ENCODE results near the gene TRAF6. TPM values are rescaled to one million over a fixed set of nuclear protein-coding genes. Genes with fewer than 3 reads are reported as not detected.

TRAF6 gene
- total and polyA plus RNA-seq, 2 donors (not counting 3 experiments of a cell fraction or from before 2014, with no cell fraction given): 6.0 to 14.2 TPM

DNA sequence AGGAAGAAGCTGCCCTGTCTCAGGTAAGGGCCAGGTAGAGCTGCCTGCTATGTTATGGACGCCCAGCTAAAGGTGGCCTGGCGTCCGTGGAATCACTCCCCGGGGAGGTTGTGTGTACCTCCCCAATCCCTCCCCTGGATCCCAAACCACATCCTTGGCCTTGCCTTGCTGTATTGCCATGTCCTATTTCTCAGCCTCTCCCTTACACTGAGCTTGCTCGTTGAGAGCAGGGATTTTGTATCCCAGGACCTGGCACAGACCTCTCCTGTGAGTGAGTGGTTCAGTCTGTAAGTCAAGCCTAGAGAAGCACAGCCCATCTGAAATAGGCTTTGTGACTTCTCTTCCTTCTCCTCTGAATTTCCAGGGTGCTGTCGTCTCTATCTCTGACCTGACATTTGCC lies 53.9 kb downstream of the TRAF6 start:
- no peaks in the 10 kb centered on the region for H3K9me3 ChIP-seq (replicated peaks; ENCODE audit: control insufficient read depth, insufficient read depth, low read length)
- no peaks in the 10 kb centered on the region for H3K79me2 ChIP-seq (ENCODE audit: control insufficient read depth, insufficient read depth, low read length)
- no peak overlapping the region for H3K4me2 ChIP-seq (ENCODE audit: insufficient read depth, low read length)
- DNase-seq (ENCODE audit: low read depth, low spot score) (no peak), FAIRE-seq (no peak)
- H3K36me3 ChIP-seq (ENCODE audit: control insufficient read depth in 2 of 2, extremely low read depth in 1 of 2, insufficient read depth in 2 of 2, low read length in 2 of 2): no peaks in the 10 kb centered on the region
- peak overlapping the region; percentile 73 for H2AFZ ChIP-seq (ENCODE audit: low read depth, low read length)
- TF ChIP-seq GATA2 (IDR thresholded peaks at IDR 0.05; ENCODE audit: insufficient read depth, insufficient read length, low read depth, low read length): no peak
- H3K27ac ChIP-seq (ENCODE audit: insufficient read depth, low read depth, low read length): peak overlapping the region; percentile 30
- BruUV-seq (replicated peaks): no TSS peak
- dilution Hi-C loops (cut with MboI; ENCODE audit: extremely low pct_ligation_motif_present, low sequenced_read_pairs) (no loop called here), intact Hi-C loops (cut with micrococcal nuclease) (no loop called here)
- no peaks in the 10 kb centered on the region for H3K9me1 ChIP-seq (replicated peaks; ENCODE audit: control insufficient read depth, extremely low read depth, insufficient read depth, low read length)
- no peak overlapping the region for H3K4me3 ChIP-seq (replicated peaks in 1 of 3; ENCODE audit: insufficient read depth in 1 of 3, low read depth in 1 of 3, low read length in 3 of 3)
- H4K20me1 ChIP-seq (replicated peaks; ENCODE audit: control insufficient read depth, extremely low read depth, insufficient read depth, low read length): no peaks in the 10 kb centered on the region
- H3K9ac ChIP-seq (replicated peaks; ENCODE audit: extremely low read depth, insufficient read depth, low read length): peak overlapping the region; percentile 10
- ChIA-PET POLR2A (no interaction called here), CTCF (interaction anchor here (0.6 to 1.8 kb wide), 11 partner anchors 9 to 164 kb away, joined by 3 to 11 read pairs (median 4); no protein-coding TSS in a partner anchor)
- H3K27me3 ChIP-seq (ENCODE audit: control insufficient read depth in 2 of 2, insufficient read depth in 2 of 2, low read length in 2 of 2): no peaks in the 10 kb centered on the region
- H3K4me1 ChIP-seq (ENCODE audit: control insufficient read depth, extremely low read depth, insufficient read depth, low read length): no peaks in the 10 kb centered on the region

DNA sequence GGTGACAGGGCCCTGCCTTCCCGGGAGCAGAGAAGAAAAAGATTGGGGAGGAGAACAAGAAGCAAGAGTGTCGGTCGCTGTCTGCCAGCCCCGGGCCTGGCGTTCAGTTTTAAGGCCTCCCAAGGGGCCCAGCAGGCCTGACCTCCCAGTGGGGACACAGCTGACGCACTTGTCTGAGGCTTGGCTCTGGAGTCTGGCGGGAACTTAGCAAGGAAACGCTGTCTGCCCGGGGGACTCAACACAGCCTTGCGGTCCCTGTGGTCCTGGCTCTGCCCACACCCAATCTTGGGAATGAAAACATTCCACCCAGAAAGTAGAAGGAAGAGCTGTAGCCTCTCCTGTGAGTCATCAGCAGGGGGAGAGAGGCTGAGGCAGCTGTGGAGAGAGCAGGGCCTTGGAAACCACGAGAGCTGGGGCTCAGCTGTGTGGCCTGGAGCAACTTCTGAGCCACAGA lies 54.4 kb downstream of the TRAF6 start:
- intact Hi-C loops (cut with micrococcal nuclease): no loop called here
- no peaks in the 10 kb centered on the region for H3K27me3 ChIP-seq (ENCODE audit: control insufficient read depth in 2 of 2, insufficient read depth in 2 of 2, low read length in 2 of 2)
- H3K4me3 ChIP-seq (replicated peaks in 1 of 3; ENCODE audit: insufficient read depth in 1 of 3, low read depth in 1 of 3, low read length in 3 of 3): no peak overlapping the region
- H3K4me2 ChIP-seq (ENCODE audit: insufficient read depth, low read length): no peak overlapping the region
- DNase-seq (ENCODE audit: low read depth, low spot score): peak; percentile 54
- no peaks in the 10 kb centered on the region for H3K4me1 ChIP-seq (ENCODE audit: control insufficient read depth, extremely low read depth, insufficient read depth, low read length)
- ChIA-PET CTCF (interaction anchor here (0.6 to 1.8 kb wide), 11 partner anchors 9 to 163 kb away, joined by 3 to 11 read pairs (median 4); no protein-coding TSS in a partner anchor), POLR2A (no interaction called here)
- H3K36me3 ChIP-seq (ENCODE audit: control insufficient read depth in 2 of 2, extremely low read depth in 1 of 2, insufficient read depth in 2 of 2, low read length in 2 of 2): no peaks in the 10 kb centered on the region
- H3K9me3 ChIP-seq (replicated peaks; ENCODE audit: control insufficient read depth, insufficient read depth, low read length): no peaks in the 10 kb centered on the region
- TF ChIP-seq, protein P1, sequence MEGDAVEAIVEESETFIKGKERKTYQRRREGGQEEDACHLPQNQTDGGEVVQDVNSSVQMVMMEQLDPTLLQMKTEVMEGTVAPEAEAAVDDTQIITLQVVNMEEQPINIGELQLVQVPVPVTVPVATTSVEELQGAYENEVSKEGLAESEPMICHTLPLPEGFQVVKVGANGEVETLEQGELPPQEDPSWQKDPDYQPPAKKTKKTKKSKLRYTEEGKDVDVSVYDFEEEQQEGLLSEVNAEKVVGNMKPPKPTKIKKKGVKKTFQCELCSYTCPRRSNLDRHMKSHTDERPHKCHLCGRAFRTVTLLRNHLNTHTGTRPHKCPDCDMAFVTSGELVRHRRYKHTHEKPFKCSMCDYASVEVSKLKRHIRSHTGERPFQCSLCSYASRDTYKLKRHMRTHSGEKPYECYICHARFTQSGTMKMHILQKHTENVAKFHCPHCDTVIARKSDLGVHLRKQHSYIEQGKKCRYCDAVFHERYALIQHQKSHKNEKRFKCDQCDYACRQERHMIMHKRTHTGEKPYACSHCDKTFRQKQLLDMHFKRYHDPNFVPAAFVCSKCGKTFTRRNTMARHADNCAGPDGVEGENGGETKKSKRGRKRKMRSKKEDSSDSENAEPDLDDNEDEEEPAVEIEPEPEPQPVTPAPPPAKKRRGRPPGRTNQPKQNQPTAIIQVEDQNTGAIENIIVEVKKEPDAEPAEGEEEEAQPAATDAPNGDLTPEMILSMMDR (IDR thresholded peaks at IDR 0.05; ENCODE audit: extremely low read depth in 1 of 2, insufficient read depth in 1 of 2, low read depth in 1 of 2, low read length in 2 of 2): no peak
- TF ChIP-seq FOS (IDR thresholded peaks at IDR 0.05; ENCODE audit: borderline replicate concordance, insufficient read depth, low read length): peak; percentile 61
- dilution Hi-C loops (cut with MboI; ENCODE audit: extremely low pct_ligation_motif_present, low sequenced_read_pairs): no loop called here
- H3K79me2 ChIP-seq (ENCODE audit: control insufficient read depth, insufficient read depth, low read length): no peaks in the 10 kb centered on the region
- no peaks in the 10 kb centered on the region for H3K9me1 ChIP-seq (replicated peaks; ENCODE audit: control insufficient read depth, extremely low read depth, insufficient read depth, low read length)
- H3K9ac ChIP-seq (replicated peaks; ENCODE audit: extremely low read depth, insufficient read depth, low read length): peak overlapping the region; percentile 10
- H3K27ac ChIP-seq (ENCODE audit: insufficient read depth, low read depth, low read length): peak overlapping the region; percentile 30
- no TSS peak for BruUV-seq (replicated peaks)
- peak; percentile 8 for FAIRE-seq
- peak overlapping the region; percentile 73 for H2AFZ ChIP-seq (ENCODE audit: low read depth, low read length)
- no peaks in the 10 kb centered on the region for H4K20me1 ChIP-seq (replicated peaks; ENCODE audit: control insufficient read depth, extremely low read depth, insufficient read depth, low read length)
